Hematopoietic multipotent progenitor cell treated with erythropoietin and hydrocortisone succinate and interleukin-3 and kit ligand, for 8 days (in vitro differentiated cells): ENCODE measurements around the gene TEX44.
"Not testable (repeated sequence)": the region's sequence is repeated elsewhere in the genome, so short reads cannot be mapped to it uniquely, and the experiment has no call there.

Source experiments
- DNase-seq: peaks from one replicate; pipeline ENCODE4 v3.0.0-alpha.2; 2015

The TEX44 gene

GRCh38 chr2:231571661-231572191 lies 20.9 kb upstream of the TEX44 start:
- DNase-seq: no peak

GRCh38 chr2:231573096-231573495 lies 19.6 kb upstream of the TEX44 start:
- DNase-seq: no peak

DNA sequence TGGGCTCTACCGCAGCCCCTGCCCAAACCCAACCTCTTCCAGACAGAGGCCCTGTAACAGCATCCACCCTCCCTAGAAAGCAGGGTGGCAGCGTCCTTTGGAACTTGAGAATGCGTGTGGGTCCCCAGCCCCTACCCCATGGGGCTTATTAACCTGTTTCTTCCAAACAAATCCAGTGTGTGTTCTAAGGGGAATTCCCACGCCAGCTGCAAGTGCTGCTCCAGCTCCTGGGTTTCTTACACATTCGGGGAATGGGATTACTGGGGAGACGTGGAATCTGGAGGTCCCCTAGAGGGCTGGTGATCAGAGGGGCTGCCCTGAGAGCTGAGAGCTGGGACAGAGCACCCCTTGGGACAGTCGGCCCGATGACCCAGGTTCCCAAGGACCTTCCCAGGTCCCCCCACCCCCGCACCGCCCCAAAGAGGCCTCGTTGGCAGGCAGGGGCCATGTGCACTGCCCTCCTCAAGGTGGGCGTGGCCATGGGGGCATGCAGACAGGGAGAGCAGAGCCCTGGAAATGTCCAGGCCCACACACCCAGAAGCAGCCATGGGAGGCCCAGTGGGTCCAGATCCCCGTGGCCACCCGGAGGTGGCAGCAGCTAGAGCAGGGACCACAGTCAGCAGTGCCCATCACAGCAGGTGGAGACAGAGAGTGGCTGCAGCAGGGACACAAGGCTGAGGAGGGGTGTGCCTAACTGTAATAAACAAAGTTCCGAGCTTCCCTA lies 18.8 kb upstream of the TEX44 start:
- no peak for DNase-seq

DNA sequence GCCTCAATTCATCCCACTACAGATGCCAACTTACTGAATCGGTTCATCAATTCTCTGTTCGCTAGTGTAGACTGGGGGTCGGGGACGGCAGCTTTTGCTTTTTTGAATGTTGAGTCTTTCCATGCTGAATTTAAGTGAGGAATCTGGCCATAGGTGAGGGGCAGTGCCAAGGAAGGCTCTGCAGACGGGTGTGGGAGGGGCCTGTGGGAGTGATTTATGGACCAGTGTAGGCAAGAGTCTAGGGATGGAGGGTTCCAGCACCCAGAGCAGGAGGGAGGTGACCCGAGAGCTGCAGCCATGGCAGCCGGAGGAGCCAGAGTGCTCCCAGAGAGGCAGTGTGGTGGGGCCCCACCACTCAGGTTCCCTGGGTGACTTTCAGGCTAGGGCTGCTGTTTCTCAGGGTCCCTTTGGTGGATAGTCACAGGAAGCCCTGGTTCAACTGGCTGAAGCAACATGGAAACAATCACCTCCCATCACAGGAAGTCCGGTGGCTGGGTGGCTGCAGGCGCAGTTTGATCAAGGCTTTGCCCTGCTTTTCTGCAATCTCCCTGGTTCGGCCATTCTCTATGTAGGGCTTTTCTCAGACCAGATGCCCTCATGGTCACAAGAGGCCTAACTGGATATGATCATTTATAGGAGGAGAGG lies 16.9 kb upstream of the TEX44 start:
- no peak for DNase-seq

DNA sequence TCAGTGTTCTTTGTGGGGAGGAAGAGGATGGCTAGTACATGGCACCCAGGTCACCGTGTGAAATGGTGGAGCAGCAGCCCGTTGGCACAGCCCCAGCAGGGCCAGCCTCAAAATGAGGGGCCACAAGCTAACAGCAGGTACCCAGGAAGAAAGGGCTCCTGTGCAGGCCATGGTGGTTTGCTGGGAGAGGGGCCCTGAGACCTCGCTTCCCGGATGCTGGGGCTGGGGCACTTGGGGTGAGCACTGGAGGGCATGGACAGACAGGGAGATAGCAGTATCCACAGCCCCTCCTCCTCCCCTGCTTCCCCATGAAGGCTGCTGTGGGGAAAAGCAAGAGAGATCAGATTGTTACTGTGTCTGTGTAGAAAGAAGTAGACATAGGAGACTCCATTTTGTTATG lies 16.2 kb upstream of the TEX44 start:
- no peak for DNase-seq

DNA sequence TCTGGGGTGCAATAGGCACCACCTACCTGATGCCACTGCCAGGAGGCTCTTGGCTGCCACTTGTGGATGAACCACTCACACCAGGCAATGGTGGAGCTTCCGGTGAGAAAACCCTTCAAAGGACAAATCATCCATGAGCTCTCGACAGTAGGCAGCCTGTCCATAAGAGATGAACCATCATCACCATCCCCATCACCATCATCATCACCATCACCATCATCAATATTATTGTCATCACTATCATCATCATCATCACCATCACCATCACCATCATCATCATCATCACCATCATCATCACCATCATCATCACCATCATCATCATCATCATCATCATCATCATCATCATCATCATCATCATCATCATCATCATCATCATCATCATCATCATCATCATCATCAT lies 14.0 kb upstream of the TEX44 start:
- DNase-seq: not testable (repeated sequence)

DNA sequence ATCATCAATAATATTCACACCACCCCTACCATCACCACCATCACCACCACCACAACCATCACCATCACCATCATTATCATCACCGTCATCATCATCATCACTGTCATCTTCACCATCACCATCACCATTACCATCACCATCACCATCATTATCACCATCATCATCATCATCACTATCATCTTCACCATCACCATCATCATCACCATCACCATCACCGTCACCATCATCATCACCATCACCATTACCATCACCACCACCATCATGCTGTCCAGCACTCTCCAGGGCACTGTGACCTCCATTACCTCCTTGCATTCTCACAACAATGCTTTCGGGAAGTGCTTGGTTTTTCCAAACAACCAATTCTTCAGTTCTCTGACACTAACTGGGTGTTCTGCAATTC lies 13.1 kb upstream of the TEX44 start:
- no peak for DNase-seq

DNA sequence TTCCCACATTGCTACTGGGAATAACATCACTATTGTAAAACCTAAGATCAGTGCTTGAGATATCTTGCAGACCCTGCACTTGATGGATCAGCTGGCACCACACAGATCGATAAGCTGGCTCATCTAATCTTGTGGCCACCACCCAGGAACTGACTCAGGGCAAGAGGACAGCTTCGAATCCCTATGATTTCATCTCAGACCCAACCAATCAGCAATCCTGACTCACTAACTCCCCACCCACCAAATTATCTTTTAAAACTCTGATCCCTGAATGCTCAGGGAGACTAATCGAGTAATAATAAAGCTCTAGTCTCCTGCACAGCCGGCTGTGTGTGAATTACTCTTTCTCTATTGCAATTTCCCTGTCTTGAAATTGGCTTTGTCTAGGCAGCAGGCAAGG lies 11.3 kb upstream of the TEX44 start:
- DNase-seq: no peak

- DNase-seq: no peak
These were observed 8.7 kb upstream of the TEX44 start for GRCh38 chr2:231583982-231584381.

DNA sequence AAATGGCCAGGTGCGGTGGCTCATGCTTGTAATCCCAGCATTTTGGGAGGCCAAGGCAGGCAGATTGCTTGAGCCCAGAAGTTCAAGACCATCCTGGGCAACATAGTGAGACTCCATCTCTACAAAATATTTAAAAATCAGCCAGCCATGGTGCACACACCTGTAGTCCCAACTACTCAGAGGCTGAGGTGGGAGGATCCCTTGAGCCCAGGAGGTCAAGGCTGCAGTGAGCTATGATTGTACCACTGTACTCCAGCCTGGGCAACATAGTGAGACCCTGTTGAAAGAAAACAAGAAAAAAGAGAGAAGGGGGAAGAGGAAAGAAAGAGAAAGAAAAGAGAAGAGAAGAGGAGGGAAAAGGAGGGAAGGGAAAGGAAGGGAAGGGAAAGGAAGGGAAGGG lies 4.9 kb upstream of the TEX44 start:
- not testable (repeated sequence) for DNase-seq

DNA sequence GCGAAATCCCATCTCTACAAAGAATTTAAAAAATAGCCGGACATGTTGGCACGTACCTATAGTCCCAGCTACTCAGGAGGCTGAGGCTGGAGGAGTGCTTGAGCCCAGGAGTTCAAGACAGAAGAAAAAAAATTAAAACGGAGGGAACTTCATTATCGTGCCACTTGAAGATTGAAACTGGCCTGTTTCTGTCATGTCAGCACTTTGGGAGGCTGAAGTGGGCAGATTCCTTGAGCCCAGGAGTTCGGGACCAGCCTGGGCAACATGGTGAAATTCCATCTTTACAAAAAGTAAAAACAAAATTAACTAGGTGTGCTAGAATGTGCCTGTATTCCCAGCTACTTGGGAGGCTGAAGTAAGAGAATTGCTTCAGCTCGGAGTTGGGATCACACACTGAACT lies 3.0 kb upstream of the TEX44 start:
- DNase-seq: no peak

- DNase-seq: no peak
These were observed 2.0 kb upstream of the TEX44 start for GRCh38 chr2:231590614-231591013.

GRCh38 chr2:231593666-231594065 lies 1.0 kb downstream of the TEX44 start:
- DNase-seq: no peak

GRCh38 chr2:231597014-231597611 lies 4.4 kb downstream of the TEX44 start:
- no peak for DNase-seq

DNA sequence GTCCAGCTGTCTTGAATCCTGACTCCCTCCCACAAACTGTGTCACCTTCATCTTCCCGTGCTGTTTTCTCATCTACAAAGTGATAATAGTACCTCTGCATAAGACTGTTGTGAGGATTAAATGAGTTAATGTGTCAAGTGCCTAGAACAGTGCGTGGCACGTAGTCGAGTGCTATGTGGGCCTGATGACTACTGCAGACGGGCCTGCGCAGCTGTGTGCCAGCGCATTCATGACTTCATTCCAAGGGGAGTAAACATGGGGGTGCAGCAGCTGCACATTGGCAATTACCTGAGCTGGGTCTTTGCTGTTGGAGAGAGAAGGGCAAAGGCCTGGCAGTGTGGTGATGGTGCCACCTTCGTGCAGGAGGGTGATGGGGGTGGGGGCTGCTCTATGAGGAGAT lies 5.0 kb downstream of the TEX44 start:
- no peak for DNase-seq

GRCh38 chr2:231600619-231601355 lies 8.1 kb downstream of the TEX44 start:
- no peak for DNase-seq

- DNase-seq: peak; percentile 84
These were observed 8.9 kb downstream of the TEX44 start for GRCh38 chr2:231601356-231602229.

DNA sequence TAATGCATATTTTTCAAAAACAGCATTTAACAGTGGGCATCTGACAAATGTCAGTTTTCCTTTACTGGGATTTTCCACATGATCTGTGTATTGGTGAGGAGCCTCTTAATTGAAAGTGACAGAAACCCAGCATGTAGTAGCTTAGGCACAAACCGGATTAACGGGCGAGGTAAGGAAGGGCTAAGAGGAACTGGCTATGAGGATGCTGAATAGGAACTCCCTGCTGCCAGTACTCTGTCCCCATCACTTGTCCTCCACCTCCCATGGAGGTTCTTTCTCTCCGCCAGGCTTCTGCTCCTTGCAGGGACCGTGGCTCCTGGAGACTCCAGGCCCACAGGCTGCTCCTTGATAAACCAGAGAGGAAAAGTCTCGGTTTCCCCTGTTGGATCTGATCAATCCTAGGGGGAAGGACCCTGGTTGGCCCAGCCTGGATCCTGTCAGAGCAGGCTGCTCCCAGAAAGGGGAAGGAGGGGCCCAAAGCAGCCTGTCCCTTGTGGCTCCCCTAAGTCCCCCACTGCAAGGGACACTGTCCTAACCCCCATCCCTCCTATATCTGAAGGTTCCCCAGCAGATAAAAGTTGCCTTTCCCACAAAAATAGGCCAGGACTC lies 10.3 kb downstream of the TEX44 start:
- no peak for DNase-seq

DNA sequence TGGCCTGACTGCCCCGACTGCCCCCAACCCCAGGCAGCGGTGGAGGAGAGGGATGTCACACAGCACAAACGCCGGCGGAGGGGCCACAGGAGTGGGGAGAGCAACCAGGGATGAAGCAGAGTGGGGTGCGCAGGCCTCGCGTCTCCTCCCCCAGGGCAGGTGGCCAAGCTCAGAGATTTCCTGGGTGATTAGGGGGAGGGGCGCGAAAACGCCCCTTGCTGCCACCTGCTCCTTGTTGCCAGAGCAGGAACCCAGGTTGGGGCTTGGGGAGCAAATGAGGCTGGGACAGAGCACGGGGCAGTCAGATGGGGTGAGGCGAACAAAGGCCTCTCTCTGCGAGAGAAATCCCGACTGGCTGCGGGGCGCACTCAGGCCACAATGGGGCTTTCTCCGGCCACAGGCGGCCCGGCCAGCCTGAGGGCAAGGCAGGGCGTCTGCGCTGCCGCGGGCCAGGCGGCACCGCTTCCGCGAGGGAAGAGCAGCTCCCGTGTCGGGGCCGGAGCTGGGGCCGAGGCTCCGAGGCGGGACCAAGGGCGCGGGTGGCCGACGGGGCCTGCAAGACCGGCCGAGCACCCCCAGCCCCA lies 11.5 kb downstream of the TEX44 start:
- no peak for DNase-seq

- peak; percentile 93 for DNase-seq
These were observed 12.3 kb downstream of the TEX44 start for GRCh38 chr2:231604685-231605606.
